HG03095 (cell line): Measurements from ENCODE around the gene RARRES2.
A peak's percentile ranks its signal among the peaks of the same experiment; 100 is the strongest.

Experiments
- ATAC-seq: cut with Tn5 transposase; IDR thresholded peaks from one replicate; pipeline ENCODE4 v1.9.1; 2021; ENCODE audit warnings: moderate library complexity; ENCODE audit not compliant: unreplicated experiment

RARRES2 gene

GRCh38 chr7:150338166-150338829 is 3.1 kb downstream of the RARRES2 start:
- ATAC-seq, result no peak

GRCh38 chr7:150337659-150338081 is 3.8 kb downstream of the RARRES2 start:
- no peak for ATAC-seq

GRCh38 chr7:150337179-150337578 is 4.2 kb downstream of the RARRES2 start:
- ATAC-seq, result no peak

DNA sequence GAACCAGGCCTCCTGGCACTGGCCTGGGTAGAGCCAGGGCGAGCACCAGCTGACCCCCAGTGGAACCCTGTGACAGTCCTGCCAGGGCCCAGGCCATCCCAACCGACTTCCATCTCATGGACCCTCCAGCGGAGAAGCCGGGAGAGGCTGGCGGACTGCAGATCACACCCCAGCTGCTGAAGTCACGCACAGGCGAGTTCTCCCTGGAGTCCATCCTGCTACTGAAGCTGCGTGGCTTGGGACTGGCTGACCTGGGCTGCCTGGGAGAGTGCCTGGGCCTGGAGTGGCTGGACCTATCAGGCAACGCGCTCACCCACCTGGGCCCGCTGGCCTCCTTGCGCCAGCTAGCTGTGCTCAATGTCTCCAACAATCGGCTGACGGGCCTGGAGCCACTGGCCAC is 4.7 kb downstream of the RARRES2 start:
- ATAC-seq, result no peak

DNA sequence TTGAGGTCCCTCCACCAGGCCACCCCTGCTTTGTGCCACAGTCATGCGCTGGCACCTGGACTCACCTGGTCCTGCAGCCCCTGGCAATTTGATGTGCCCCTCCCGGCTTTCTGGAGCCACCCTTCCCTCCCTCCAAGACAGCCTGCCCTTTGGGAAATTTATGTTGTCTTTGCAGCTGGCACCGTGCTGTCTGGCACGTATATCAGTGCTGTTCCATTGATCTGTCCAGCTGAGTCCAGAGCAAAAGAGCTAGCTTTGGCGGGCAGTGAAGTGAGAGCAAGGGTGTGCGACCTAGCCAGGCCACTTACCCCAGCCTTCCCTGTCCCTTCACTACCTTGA is 5.7 kb downstream of the RARRES2 start:
- no peak for ATAC-seq

DNA sequence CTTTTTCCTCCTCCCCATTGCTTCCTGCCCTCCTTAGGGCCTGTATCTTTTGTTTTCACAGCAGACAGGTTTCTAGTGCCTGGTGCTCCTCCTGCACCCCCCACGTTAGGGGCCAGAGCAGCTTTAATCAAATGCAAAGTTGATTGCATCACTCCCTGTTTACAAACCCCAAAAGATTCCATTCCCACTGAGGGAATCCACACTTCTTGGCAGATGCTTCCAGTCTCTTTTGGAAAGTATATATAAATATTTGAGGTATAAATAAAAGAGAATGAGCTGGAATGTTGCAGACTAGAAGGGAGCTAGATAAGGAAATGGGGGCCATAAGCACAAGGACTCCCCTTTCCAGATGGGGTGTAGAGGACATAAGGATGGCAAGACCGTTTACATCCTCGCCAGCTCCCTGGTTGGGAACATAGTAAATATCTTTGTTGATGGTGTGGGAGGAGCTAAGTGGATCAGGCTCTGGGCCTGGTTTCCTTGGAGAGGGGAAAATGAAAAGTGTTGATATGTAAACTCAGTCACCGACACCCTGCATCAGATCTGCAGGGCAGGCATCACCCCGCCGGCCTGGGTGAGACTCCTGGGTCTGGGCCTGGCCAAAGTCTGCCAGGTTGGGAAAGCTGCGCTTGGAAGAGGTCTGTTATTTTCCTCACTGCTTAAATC is 6.2 kb downstream of the RARRES2 start:
- no peak for ATAC-seq

DNA sequence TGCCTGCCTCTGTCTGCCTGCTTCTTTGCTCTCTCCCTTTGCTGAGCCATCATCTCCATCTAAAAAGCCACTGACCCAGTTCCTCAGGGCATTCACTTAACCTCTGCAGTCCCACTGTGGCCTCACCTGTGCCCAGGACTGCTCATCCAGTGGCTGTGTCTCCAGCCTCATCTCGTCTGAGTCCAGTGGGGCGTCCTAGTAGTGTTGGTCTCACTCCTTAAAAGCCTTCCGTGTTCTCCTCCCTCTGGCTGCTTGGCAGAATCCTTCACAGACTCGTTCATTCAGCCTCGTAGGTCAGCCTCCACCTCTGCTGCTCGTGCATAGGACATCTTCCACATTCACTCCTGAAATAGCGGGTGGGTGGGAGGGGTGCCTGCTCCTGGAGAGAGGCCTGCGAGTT is 7.3 kb downstream of the RARRES2 start:
- no peak for ATAC-seq

DNA sequence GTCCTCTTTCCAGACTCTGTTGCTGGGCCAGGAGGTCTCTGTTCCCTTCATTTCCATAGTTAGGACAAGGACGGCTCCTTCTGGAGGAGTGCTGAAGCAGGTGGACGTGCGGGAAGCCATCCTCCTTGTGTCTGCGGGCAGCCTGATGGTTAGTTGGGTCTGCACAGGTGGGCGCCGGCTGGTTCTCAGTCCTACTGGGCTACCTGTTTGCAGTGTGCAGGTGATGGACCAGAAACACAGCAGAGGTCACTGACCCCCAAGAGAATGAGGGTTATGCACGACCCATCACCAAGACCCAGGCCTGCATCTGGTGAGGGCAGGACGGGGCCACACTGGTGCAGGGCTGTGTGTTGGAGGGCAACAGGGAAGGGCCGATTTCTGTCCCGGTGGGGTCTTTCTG is 7.8 kb downstream of the RARRES2 start:
- no peak for ATAC-seq

DNA sequence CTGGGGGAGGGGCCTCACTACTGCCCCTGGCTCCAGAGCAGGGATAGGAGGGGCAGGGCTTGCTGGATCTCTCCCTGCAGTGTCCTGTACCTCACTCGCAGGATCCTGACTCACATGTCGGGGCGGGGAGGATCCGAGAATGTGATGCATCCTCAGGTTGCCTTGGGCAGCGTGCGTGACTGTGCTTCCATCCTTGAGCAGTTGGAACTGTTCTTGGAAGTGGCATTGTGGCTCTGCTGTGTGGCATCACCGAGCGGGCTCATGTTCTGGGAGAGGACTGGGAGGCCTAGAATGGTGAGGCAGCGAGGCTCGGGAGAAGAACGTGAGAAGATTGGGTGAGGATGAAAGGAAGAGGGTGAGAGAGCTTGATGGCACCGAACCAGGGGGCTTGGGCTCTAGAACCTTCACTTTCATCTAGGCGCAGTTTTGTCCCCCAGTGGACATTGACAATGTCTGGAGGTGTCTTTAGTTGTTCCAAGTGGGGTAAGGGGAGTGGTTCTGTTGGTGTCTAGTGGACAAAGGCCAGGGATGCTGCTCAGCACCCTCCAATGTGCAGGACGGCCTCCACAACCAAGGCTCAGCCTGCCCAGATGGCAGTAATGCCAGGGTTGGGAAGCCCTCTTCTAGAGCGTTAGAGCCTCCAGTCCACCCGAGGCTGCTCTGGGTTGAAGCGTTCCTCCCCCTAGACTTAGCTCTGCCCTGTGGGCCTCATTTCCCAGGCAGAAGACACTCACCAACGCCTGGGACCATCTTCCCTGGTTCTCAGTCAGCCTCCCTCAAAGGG is 8.4 kb downstream of the RARRES2 start:
- no peak for ATAC-seq

GRCh38 chr7:150330211-150330885 is 11.1 kb downstream of the RARRES2 start:
- ATAC-seq, result no peak

DNA sequence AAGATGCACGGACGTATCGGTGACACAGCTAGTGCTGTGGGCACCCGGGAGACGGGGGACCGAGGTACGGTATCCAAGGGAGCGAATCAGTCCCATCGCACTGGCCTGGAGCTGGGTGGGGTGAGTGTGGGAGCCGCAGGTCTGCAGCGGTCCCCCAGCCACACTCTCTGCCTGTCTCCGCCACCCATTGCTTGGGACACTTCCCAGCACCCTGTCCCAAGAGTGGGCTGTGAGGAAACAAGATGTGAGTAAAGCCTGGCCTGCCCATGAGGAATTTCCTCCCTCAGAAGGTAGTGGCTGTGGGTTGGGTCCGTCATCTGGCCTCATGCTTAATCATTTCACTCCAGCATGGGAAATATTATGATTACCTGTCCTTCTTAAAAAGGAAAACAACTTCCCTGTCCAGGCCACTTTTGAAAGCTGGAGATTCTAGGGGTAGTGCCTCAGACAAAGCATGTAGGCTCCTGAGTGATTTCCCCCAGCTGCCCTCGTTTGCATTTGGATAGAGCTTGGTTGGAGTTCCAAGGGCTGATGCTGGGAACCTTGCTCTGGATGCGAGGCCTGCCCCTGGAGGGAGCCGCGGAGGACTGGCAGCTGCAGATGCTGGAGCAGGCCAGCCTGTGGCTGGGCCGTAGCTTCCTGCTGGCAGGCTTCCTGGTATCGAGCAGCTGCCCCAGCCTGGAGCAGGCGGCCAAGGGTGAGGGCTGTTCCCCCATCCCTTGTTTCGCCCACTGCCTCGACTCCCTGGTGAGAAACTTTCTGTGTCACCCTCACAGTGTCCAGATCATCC is 11.9 kb downstream of the RARRES2 start:
- no peak for ATAC-seq

DNA sequence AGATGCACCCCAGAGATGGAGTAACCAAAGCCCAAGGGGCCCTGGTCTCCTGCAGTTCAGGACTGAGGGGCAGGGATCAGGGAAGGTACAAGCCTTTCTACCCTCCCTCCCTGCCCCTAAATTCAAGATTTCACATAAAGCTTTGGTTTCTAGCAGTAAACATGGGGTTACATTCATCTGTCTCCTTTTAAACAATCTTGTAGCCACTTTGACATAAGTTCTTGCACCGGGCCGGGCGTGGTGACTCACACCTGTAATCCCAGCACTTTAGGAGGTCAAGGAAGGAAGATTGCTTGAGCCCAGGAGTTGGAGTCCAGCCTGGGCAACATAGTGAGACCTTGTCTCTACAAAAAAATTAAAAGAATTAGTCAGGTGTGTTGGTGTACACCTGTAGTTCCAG is 14.1 kb downstream of the RARRES2 start:
- ATAC-seq, result no peak

DNA sequence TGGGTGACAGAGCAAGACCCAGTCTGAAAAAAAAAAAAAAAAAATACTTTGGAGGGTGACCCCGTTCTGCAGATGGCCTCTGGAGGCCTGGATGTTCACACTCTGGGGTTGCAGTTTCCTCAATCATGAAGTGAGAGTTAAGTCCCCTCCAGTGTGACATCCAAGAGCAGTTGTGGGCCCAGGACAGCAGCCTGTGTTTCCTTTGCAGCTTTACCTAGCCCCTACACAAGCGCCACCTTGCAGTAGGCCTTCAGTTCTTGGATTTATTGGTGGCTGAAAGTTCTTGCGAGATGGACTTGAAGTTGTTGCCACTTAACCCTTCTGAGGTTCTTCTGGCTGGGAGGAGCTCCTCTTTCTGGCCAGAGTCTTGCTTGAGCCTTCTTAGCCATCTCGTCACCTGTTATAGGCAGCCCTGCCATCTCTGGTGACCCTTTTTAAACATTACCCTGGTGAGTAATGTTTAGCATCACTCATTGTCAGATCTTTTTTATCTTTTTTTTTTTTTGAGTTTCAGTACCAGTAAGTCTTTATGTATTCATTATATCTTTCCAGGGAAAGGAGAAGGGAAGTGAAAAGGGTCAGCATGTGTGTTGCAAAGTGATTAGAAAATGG is 14.7 kb downstream of the RARRES2 start:
- ATAC-seq, result no peak

GRCh38 chr7:150325901-150326300 is 15.5 kb downstream of the RARRES2 start:
- no peak for ATAC-seq

- ATAC-seq, result no peak
Measured at GRCh38 chr7:150325110-150325611, 16.3 kb downstream of the RARRES2 start.

- ATAC-seq, result no peak
Measured at GRCh38 chr7:150324373-150324961, 17.0 kb downstream of the RARRES2 start.

- no peak for ATAC-seq
Measured at GRCh38 chr7:150323682-150324372, 17.6 kb downstream of the RARRES2 start.

DNA sequence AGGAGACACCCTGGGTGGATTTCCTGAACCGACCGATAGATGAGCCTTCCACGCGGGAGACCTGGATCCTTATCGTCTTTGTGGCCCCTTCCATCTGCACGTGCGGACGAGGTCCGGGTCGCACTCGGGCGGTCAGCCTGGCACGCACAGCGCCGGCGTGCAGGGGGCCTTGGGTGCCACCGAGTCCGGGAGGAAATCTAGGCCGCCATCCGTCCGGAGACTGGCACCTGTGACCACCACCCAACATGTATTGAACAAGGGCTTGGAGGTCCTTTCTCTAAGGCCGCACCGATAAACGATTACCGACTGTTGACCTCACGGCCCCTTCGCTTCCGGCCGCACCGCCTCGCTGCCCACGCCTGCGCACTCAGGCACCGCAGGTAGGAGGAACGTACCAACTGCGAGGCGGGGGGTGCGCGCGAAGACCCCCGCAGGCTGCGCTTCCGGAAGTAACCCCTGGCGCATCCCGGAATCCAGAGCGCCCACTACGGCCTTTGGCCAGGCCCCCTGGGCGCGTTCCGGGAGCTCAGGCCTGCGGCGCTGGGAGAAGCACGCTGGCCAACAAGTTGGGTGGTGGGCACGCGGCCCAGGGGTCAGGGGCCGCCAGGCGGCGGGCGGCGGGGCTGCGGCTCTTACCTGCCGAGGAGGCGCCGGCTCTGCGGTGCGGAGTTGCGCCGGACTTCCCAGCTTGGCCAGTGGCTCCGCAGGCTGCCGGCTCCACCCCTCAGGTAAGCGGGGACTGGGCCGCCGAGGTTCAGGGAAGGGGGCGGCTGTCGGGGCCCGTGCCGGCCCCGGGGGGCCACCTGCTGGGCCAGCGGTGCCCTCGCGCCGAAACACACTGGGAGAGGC is 18.4 kb downstream of the RARRES2 start, which contains the start of the genes ACTR3C and LRRC61:
Gene ACTR3C (minus strand): TSS at position 713 of the 849 bp plus-strand sequence. CDS start 28,249 bp downstream, outside the sequence.
Gene LRRC61 (plus strand): TSS at position 523 of the 849 bp plus-strand sequence. CDS start 13,507 bp downstream, outside the sequence.
- peak; percentile 56 for ATAC-seq
